ENCODE results near the gene USP7.

DNA sequence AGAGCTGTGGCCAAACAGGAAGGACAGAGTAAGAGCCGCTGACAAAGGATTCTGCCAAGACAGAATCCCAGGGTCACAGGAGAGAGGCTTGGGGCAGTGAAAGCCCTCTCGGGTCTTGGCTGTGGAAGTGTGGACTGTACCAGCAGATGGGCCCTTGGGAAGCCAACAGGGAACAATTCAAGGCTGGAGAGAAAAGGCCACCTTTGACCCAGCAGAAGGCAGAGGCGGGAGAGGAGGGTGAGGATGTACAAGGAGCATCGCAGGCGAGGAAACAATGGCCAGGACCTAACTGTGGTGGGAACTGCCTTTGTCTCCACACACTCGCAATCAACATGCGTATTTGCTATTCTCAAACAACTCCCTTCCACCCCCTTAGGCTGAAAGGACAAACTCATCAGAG lies 110.6 kb downstream of the USP7 start:
- TF ChIP-seq POLR2A (IDR thresholded peaks at IDR 0.05) (no peak), EP300 (IDR thresholded peaks at IDR 0.05) (no peak)
- TF ChIP-seq, protein P1, sequence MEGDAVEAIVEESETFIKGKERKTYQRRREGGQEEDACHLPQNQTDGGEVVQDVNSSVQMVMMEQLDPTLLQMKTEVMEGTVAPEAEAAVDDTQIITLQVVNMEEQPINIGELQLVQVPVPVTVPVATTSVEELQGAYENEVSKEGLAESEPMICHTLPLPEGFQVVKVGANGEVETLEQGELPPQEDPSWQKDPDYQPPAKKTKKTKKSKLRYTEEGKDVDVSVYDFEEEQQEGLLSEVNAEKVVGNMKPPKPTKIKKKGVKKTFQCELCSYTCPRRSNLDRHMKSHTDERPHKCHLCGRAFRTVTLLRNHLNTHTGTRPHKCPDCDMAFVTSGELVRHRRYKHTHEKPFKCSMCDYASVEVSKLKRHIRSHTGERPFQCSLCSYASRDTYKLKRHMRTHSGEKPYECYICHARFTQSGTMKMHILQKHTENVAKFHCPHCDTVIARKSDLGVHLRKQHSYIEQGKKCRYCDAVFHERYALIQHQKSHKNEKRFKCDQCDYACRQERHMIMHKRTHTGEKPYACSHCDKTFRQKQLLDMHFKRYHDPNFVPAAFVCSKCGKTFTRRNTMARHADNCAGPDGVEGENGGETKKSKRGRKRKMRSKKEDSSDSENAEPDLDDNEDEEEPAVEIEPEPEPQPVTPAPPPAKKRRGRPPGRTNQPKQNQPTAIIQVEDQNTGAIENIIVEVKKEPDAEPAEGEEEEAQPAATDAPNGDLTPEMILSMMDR (IDR thresholded peaks at IDR 0.05): no peak

Data from ovary (tissue), 3 donors.